NCI-H1092 (cell line): ENCODE results near the gene KRTAP29-1.
"Not testable (repeated sequence)": the region's sequence is repeated elsewhere in the genome, so short reads cannot be mapped to it uniquely, and the experiment has no call there.

ENCODE experiments used
- DNase-seq: peaks from one replicate; lab custom pipeline; 2025; lab: John Stamatoyannopoulos, UW

Gene KRTAP29-1, protein sequence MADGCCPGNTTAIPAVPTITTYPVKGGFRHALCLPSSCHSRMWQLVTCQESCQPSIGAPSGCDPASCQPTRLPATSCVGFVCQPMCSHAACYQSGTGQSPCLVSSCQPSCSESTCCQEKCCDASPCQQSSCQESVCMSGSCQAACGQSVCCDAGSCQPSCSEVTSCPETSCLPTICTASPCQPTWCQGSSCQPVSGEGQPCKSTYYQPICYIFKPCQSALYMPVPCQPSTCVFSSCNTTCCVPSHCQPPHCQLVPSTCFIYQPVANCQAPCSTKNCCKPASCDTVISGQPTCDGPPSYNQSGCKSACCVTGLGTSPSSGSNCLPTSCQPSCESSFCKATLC

GRCh38 chr17:41301916-41302901, at the start of gene KRTAP29-1:
Gene KRTAP29-1, minus strand, starts transcription at chr17:41302851. Its CDS starts 0 bp downstream, at chr17:41302851.
- no peak for DNase-seq

DNA sequence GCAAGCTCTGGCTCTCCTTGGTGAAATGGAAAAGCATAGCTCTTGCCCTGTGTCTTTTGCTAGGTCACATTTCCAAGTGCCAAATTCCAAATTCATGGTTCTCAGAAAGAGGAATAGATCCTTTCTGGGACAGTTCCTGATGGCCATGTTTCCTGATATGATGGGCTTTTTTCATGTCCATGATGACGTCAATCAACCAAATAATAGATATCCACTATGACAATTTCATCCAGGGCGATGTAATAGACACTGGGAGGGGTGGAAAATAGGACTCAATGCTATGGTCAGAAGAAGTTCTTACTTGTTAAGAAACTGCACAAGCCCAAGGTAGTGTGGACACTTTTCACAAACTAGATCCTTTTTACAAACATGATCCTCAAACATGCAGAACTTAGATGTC, 48.5 kb upstream of the KRTAP29-1 start:
- DNase-seq: no peak

- DNase-seq: not testable (repeated sequence)
Observed at GRCh38 chr17:41350381-41350878, 47.8 kb upstream of the KRTAP29-1 start, which contains the start of gene KRT33A. Gene KRT33A, minus strand, starts transcription at chr17:41350828. Its CDS starts 61 bp downstream, at chr17:41350767.

- DNase-seq: no peak
Observed at GRCh38 chr17:41347869-41348760, 45.5 kb upstream of the KRTAP29-1 start.

DNA sequence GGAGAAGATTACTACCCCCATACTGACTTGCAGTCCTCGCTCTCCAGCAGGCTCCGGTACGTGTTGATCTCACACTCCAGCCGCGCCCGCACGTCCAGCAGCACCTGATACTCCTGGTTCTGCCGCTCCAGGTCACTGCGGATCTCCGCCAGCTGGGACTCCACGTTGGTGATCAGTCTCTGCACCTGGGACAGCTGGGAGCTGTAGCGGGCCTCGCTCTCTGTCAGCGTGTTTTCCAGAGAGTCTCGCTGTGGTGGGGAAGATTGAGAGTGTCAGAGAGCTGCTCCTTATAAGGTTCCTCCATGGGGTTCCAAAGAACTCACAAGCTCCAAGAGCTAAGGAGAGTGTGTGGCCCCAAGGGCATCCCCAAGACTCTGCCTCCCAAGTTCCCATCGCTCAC, 43.8 kb upstream of the KRTAP29-1 start:
- not testable (repeated sequence) for DNase-seq

DNA sequence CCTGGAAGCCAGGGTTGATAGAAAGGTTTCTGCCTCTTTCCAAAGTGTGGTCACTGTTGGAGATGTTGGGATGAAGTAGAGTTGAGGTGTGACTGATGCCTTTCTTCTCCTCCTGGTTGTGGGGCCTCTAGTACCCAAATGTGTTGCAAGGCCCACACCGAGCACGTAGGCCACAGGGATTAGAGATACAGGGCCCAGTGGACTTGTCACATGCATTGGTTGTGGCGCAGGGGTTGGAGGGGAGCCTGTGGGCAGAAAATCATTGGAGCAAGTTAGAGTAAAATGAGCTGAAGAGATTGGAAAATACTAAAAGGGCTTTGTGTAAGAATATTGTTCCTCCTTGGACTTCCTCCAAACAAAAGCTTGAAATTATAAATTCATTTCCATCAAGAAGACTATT, 43.3 kb upstream of the KRTAP29-1 start:
- DNase-seq: no peak

DNA sequence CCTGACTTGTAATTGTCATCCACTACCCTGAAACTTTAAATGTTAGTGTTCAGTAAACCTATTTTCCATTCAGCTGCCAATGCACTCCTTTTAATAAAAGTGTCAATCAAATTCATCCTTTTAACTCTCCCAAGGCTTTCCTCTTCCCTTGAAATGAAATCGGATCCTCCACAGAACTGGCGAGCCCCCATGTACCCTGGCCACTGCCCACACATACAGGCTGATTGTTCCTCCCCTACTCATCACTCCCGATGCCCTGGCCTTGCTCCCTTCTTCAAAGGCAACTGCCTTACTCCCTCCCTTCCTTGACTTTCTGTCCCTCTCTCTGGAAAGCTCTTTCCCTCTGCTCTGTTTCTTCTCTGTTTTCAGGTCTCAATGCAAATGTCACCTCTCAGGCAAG, 40.4 kb upstream of the KRTAP29-1 start:
- DNase-seq: no peak

GRCh38 chr17:41340934-41341861, 38.5 kb upstream of the KRTAP29-1 start:
- DNase-seq: no peak

DNA sequence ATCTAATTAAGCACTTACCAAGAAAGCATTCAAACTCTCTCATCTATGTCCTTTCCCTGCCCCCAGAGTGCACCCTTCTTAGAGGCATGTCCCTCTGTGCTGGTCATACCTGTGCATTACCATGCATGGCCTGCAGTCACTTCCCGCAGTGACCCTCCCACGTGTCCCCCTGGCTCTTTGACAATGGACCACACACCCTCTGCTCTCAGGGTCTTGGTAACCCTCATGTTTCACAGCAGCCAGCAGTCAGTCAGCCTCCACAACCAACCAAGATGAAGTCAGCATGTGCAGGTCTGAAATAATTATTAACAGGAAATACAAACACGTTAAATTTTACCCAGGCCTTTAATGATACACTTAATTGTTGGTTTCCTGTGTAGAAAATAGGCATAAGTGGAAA, 37.8 kb upstream of the KRTAP29-1 start:
- no peak for DNase-seq

DNA sequence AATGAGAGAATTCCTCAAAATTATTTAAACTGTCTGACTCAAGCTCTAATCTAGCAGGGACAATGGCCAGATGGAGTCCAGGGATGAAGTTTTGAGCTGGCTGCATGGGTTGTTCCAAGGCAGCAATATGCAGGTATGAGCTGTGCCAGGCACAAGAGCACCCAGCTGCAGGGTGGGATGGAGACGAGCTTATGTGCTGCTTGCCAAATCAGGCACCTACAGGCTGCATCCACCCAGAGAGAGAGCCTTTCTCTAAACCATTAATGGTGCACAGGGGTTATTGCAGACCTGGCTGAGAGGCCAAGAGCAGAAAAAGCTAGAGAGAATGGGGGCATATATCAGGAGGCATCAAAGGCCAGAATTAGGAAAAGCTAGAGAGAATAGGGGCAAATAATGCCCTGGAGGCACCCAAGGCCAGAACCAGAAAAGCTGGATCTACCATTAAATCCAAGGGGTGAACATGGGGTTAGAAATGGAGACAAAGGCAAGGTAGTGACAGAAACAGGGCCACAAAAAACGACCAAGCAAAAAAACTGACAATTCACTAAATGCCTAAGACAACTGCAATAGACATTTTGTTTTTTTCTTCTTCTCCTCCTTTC, 37.0 kb upstream of the KRTAP29-1 start:
- no peak for DNase-seq

DNA sequence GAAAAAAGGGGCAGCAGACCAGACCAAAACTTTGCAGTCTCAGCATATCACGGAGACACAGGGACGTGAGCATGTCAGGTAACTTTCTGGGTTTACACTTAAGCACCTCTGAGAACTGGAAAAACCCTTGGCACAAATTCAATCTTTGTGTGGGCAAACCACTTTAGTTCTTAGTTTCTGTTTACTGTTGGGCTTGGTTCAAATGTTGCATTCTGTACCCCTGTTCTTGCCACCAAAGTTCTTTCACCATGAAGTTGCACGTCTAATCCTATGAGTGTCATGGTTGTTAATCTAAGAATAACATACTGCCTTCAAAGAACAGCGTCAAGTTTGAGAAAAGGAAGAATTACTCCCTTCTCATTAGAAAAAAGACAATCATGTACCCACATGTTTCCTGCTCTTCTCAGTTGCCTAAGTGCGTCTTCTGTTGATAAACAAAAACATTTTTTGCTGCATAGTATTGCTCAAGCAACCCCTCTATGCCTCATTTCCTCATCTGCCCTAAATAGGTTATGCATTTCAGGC, 36.4 kb upstream of the KRTAP29-1 start:
- no peak for DNase-seq

GRCh38 chr17:41335747-41336146, 33.1 kb upstream of the KRTAP29-1 start:
- DNase-seq: no peak

GRCh38 chr17:41334385-41335305, 32.0 kb upstream of the KRTAP29-1 start:
- no peak for DNase-seq

GRCh38 chr17:41333836-41334235, 31.2 kb upstream of the KRTAP29-1 start:
- DNase-seq: no peak

DNA sequence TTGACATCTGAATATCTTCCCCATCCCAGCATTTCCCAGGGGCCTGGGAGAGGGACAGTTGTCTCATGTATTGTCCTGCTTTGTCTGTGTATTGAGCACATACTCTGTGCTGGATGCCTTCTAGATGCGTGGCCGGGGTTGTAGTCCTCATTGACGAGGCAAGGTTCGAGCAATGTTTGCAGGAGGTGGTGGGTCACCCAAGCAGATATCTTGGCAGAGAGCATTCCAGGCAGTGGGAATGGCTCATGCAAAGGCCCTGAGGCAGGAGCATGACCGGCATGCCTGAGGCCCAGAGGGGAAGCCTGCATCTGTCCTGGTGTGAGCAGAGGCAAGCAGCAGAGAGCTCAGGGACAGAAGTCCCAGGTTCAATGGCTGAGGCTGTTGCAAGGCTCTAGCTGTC, 30.4 kb upstream of the KRTAP29-1 start:
- DNase-seq: no peak

DNA sequence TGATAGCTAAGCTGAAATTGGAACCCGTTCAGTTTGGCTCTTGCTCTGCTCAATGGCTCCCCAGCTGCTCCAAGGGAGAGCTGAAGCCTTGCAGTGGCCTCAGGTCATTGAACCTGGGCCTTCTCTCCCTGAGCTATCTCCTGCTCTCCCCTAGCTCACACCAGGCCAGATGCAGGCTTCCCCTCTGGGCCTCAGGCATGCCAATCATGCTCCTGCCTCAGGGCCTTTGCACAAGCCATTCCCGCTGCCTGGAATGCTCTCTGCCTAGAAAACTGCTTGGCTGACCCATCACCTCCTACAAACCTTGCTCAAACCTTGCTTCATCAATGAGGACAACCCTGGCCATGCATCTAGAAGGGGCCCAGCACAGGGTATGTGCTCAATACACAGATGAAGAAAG, 29.6 kb upstream of the KRTAP29-1 start:
- no peak for DNase-seq

DNA sequence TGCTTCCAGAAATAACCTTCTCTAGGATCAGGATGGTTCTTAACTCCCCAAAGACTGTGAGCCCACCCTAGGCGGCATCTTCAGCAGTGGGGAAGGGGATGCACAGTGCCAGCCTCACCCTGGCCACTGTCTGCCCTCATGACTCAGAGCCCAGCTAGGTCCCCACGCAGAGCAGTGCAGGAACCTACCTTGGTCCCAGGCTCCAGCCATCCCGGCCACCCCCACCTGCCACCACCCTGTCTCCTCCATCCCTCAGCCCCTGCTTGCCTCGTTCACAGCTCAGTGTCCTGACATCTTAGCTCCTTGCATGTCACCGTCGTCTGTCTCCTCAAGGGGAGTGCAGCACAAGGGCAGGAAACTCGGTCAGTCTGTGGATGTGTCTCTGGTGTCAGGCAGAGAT, 29.0 kb upstream of the KRTAP29-1 start:
- no peak for DNase-seq

GRCh38 chr17:41329279-41329948, 26.8 kb upstream of the KRTAP29-1 start:
- peak; percentile 25 for DNase-seq
